ENCODE results near the gene TBC1D22B.
"Not testable (repeated sequence)": the region's sequence is repeated elsewhere in the genome, so short reads cannot be mapped to it uniquely, and the experiment has no call there.

The TBC1D22B gene

DNA sequence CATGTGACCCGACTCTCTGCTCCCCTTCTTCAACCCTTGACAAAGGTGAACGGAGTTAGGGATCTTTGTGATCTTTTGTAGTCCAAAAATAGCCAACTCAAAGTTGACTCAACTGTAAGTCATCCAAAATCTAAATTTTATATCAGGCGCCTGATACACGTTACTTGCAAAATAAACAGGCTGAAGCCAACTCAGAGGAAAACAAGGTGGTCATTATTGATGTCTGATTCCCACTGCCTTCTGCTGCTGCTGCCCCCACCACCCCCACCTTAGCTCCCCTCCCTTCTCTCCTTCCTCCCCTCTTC lies 83.0 kb downstream of the TBC1D22B start:
- TF ChIP-seq, protein P1, sequence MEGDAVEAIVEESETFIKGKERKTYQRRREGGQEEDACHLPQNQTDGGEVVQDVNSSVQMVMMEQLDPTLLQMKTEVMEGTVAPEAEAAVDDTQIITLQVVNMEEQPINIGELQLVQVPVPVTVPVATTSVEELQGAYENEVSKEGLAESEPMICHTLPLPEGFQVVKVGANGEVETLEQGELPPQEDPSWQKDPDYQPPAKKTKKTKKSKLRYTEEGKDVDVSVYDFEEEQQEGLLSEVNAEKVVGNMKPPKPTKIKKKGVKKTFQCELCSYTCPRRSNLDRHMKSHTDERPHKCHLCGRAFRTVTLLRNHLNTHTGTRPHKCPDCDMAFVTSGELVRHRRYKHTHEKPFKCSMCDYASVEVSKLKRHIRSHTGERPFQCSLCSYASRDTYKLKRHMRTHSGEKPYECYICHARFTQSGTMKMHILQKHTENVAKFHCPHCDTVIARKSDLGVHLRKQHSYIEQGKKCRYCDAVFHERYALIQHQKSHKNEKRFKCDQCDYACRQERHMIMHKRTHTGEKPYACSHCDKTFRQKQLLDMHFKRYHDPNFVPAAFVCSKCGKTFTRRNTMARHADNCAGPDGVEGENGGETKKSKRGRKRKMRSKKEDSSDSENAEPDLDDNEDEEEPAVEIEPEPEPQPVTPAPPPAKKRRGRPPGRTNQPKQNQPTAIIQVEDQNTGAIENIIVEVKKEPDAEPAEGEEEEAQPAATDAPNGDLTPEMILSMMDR (IDR thresholded peaks at IDR 0.05), result no peak
- H3K9me3 ChIP-seq, result no peaks in the 10 kb centered on the region
- no peak overlapping the region for H3K27ac ChIP-seq
- peaks cover 10% of the 10 kb centered on the region for H3K27me3 ChIP-seq
- H3K4me3 ChIP-seq (ENCODE audit: low read depth in 1 of 2, low read length in 1 of 2), result no peak overlapping the region
- no peaks in the 10 kb centered on the region for H3K4me1 ChIP-seq (ENCODE audit: control insufficient read depth in 1 of 2, insufficient read depth in 1 of 2, low read depth in 1 of 2, low read length in 1 of 2)
- H3K36me3 ChIP-seq, result no peaks in the 10 kb centered on the region

DNA sequence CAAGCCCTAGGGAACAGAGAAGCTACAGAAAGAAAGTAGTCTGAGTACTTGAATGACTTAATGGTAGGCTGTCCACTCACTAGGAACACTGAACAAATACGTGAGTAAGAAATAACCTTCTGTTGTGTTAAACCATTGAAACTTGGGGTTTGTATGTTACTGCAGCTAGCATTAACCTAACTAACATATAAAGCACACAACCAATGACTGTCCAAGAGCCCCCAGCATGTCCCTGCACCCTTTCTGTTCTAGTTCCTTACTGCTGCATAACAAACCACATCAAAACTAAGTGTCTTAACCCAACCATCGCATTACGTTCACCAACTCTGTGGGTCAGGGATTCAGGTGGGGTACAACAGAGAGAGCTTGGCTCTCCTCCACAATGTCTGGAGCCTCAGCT lies 85.7 kb downstream of the TBC1D22B start:
- H3K4me3 ChIP-seq (ENCODE audit: low read depth in 1 of 2, low read length in 1 of 2), result no peak overlapping the region
- H3K4me1 ChIP-seq (ENCODE audit: control insufficient read depth in 1 of 2, insufficient read depth in 1 of 2, low read depth in 1 of 2, low read length in 1 of 2), result no peaks in the 10 kb centered on the region
- H3K36me3 ChIP-seq, result no peaks in the 10 kb centered on the region
- H3K27me3 ChIP-seq, result peaks cover 10% of the 10 kb centered on the region
- H3K9me3 ChIP-seq, result no peaks in the 10 kb centered on the region
- no peak overlapping the region for H3K27ac ChIP-seq
- TF ChIP-seq, protein P1 (IDR thresholded peaks at IDR 0.05), result no peak

DNA sequence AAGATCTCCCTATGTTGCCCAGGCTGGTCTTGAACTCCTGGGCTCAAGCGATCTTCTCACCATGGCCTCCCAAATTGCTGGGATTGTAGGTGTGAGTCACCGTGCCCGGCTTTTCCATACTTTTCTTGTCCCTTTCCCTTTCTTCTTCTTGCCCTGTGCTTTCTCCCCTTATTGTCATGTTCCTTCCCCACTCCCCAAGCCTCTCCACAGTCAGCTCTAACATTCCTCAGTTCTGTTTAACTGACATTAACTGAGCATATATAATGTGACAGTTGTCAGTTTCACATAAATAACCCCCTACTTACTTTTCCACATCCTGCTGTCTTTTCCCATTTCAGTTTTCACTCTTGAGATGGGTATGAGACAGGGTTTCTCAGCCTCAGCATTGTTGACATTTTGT lies 86.7 kb downstream of the TBC1D22B start:
- Histone ChIP-seq H3K27me3 (peaks cover 10% of the 10 kb centered on the region), H3K27ac (no peak overlapping the region), H3K9me3 (no peaks in the 10 kb centered on the region), H3K4me1 (ENCODE audit: control insufficient read depth in 1 of 2, insufficient read depth in 1 of 2, low read depth in 1 of 2, low read length in 1 of 2) (no peaks in the 10 kb centered on the region), H3K36me3 (no peaks in the 10 kb centered on the region), H3K4me3 (ENCODE audit: low read depth in 1 of 2, low read length in 1 of 2) (no peak overlapping the region)
- TF ChIP-seq, protein P1 (IDR thresholded peaks at IDR 0.05), result no peak

DNA sequence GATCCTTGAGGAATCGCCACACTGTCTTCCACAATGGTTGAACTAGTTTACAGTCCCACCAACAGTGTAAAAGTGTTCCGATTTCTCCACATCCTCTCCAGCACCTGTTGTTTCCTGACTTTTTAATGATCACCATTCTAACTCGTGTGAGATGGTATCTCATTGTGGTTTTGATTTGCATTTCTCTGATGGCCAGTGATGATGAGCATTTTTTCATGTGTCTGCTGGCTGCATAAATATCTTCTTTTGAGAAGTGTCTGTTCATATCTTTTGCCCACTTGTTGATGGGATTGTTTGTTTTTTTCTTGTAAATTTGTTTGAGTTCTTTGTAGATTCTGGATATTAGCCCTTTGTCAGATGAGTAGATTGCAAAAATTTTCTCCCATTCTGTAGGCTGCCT lies 88.2 kb downstream of the TBC1D22B start:
- H3K36me3 ChIP-seq; H3K9me3 ChIP-seq; H3K4me3 ChIP-seq (ENCODE audit: low read depth in 1 of 2, low read length in 1 of 2); H3K27ac ChIP-seq; H3K4me1 ChIP-seq (ENCODE audit: control insufficient read depth in 1 of 2, insufficient read depth in 1 of 2, low read depth in 1 of 2, low read length in 1 of 2): not testable (repeated sequence)
- peaks cover 10% of the 10 kb centered on the region for H3K27me3 ChIP-seq

DNA sequence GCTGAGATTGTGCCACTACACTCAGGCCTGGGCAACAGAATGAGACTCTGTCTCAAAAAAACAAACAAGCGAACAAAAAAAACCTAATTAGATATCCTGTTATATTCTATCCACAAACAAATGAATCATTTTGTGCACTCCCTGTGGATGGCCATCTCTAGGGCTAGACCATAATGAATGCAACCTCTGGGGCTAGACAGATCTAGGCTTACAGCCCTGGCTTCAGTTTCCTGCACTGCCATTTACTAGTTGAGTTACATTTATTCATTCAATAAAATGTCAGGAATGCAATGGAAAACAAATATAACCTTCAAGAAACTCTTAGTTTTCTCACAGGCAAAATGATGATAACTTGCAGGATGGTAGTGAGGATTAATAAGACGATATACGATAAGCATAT lies 89.6 kb downstream of the TBC1D22B start:
- Histone ChIP-seq H3K27me3 (peaks cover 10% of the 10 kb centered on the region), H3K27ac (no peak overlapping the region), H3K4me1 (ENCODE audit: control insufficient read depth in 1 of 2, insufficient read depth in 1 of 2, low read depth in 1 of 2, low read length in 1 of 2) (no peaks in the 10 kb centered on the region), H3K9me3 (no peaks in the 10 kb centered on the region), H3K36me3 (no peaks in the 10 kb centered on the region), H3K4me3 (ENCODE audit: low read depth in 1 of 2, low read length in 1 of 2) (no peak overlapping the region)
- TF ChIP-seq, protein P1 (IDR thresholded peaks at IDR 0.05), result no peak

DNA sequence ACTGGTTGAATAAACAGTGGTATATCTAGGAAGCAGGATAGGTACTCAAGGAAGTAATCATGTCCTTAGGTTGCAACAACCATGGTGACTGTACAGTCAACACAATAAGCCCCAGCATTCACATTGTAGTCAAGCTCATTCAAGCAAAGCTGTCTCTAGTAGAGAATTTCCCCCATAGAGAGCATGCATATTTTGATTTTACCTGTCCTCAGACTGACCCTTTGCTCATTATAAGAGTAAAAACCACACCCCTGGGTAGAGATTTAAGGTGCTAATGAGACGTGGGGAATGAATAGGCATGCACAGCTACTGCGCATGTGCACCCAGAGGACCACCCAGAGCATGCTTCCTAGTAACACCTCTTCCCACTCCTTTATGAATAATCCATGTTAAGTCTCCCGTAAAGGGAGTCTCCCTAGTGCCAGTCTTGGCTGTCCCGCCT lies 90.1 kb downstream of the TBC1D22B start:
- H3K9me3 ChIP-seq, result no peaks in the 10 kb centered on the region
- TF ChIP-seq, protein P1 (IDR thresholded peaks at IDR 0.05), result no peak
- H3K27me3 ChIP-seq, result peaks cover 10% of the 10 kb centered on the region
- H3K27ac ChIP-seq, result no peak overlapping the region
- no peaks in the 10 kb centered on the region for H3K4me1 ChIP-seq (ENCODE audit: control insufficient read depth in 1 of 2, insufficient read depth in 1 of 2, low read depth in 1 of 2, low read length in 1 of 2)
- no peaks in the 10 kb centered on the region for H3K36me3 ChIP-seq
- H3K4me3 ChIP-seq (ENCODE audit: low read depth in 1 of 2, low read length in 1 of 2), result no peak overlapping the region

Data from neutrophil (primary cell).